ENCODE results near the gene SNRPA.

The SNRPA gene

DNA sequence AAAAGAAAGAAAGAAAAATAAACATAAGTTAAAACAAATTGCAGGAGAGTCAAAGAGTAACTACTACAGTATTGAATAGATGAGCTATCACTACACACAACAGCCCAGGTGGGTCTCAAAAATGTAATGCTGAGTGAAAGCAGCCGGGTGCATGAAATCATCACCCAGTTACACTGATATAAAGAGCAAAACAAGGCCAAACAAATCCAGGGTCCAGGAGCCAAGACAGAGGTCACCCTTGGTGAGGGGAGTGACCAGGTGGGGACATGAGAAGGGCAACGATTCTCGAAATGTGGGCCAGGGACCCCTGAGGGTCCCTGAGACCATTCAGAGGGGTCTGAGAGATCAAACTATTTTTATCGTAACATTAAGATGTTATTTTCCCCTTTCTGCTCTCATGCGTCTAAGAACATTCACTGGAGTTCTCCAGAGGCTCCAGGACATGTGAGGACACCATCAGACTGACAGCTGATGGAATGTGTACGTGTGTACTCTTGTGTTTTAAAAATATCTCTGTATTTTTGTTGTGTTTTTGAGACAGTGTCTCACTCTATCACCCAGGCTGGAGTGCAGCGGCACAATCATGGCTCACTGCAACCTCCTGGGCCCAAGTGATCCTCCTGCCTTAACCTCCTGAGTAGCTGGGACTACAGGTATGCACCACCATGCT is 44.9 kb upstream of the SNRPA start:
- H3K4me3 ChIP-seq (ENCODE audit: low read depth, low read length), result no peak overlapping the region
- TF ChIP-seq, protein P1, sequence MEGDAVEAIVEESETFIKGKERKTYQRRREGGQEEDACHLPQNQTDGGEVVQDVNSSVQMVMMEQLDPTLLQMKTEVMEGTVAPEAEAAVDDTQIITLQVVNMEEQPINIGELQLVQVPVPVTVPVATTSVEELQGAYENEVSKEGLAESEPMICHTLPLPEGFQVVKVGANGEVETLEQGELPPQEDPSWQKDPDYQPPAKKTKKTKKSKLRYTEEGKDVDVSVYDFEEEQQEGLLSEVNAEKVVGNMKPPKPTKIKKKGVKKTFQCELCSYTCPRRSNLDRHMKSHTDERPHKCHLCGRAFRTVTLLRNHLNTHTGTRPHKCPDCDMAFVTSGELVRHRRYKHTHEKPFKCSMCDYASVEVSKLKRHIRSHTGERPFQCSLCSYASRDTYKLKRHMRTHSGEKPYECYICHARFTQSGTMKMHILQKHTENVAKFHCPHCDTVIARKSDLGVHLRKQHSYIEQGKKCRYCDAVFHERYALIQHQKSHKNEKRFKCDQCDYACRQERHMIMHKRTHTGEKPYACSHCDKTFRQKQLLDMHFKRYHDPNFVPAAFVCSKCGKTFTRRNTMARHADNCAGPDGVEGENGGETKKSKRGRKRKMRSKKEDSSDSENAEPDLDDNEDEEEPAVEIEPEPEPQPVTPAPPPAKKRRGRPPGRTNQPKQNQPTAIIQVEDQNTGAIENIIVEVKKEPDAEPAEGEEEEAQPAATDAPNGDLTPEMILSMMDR (IDR thresholded peaks at IDR 0.05; ENCODE audit: low read depth, low read length), result no peak

DNA sequence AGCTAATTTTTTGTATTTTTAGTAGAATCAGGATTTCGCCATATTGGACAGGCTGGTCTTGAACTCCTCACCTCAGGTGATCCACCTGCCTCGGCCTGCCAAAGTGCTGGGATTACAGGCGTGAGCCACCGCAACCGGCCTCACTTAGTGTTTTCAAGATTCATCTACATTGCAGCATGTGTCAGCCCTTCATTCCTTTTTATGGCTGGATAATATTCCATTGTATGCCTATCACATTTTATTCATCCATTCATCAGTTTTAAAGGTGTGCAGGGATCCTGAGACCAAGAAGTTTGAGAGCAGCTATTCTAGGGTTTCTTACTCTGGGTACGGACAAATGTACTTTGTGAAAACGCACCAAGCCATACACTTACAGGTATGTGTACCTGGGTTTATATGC is 43.4 kb upstream of the SNRPA start:
- TF ChIP-seq, protein P1 (IDR thresholded peaks at IDR 0.05; ENCODE audit: low read depth, low read length), result no peak

DNA sequence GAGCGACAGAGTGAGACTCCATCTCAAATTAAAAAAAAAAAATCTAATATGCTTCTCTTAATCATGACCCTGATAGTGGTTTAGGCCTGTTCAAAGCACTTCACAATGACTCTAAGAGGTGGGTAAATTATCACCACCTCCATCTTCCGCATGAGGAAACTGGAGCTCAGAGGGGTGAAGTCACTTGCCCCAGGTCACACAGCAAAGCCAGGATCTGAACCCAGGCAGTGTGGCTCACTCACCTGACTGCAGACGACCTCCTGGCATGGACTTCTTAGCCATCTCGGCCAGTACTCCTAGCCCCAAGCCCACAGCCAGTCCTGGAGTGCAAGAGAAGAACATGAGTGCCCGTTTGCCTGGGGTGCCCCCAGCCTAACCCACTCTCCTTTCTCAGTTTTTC is 41.2 kb upstream of the SNRPA start:
- TF ChIP-seq, protein P1 (IDR thresholded peaks at IDR 0.05; ENCODE audit: low read depth, low read length), result no peak
- H3K4me3 ChIP-seq (ENCODE audit: low read depth, low read length), result no peak overlapping the region

More for the DNA sequence above, 43.4 kb upstream of the SNRPA start:
- H3K4me3 ChIP-seq (ENCODE audit: low read depth, low read length), result no peak overlapping the region

DNA sequence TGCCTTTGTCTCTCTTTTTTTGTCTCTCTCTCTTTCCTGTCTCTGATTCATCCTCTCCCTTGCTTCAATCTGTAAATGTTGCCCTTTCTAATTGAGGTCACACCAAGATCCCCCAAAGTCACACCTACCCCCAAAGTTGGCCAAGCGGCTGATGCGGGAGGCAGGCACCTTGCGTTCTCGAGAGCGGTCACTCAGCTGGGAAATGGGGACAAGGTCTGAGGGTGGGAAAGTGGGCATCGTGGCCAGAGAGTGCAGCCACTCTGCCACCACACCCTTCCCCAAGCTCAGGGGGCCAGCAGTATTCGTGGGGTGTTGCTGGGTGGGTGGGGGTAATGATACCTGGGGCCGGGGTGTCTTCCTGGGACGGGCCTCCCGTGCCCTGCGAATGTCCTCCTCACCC is 37.1 kb upstream of the SNRPA start:
- TF ChIP-seq, protein P1 (IDR thresholded peaks at IDR 0.05; ENCODE audit: low read depth, low read length), result no peak
- peak overlapping the region; percentile 64 for H3K4me3 ChIP-seq (ENCODE audit: low read depth, low read length)

DNA sequence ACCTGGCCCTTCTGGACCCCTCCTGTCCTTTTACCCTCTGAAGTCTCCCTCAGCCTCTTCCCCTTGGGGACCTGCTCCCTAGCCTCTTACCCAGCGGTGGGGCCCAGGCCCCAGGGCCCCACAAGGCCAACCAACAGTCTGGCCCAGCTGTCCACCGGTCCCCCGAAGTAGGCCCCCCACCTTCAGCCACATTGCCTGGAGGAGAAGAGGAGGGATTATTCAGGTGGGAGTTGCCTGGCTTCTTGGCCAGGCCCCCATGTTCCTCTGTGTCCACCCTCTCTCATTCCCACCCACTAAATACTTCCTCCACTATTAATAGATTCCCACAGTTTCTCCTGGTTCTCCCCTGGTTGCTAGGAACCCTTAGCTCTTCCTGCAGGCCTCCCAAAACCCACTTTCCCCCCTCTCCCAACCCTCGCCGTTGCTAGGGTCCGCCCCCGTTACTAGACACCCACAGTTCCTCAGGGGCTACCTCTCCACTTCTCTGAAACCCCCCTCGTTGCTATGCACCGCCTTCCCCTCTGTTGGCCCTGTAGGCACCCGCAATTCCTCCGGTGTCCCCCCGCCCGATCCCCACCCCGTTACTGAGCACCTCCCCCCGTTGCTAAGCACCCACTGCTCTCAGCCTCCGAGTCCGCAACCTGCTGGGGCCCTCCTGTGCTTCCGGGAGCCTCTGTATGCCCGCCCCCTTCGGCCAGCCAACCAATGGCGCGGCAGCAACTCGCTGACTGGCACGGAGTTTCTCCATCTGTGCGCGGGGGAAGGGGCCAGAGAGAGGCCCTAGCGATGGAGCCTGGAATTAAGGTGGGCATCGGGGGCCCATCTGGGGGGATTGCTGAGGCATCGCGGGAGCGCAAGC is 36.3 kb upstream of the SNRPA start:
- TF ChIP-seq, protein P1 (IDR thresholded peaks at IDR 0.05; ENCODE audit: low read depth, low read length), result no peak
- peak overlapping the region; percentile 64 for H3K4me3 ChIP-seq (ENCODE audit: low read depth, low read length)

DNA sequence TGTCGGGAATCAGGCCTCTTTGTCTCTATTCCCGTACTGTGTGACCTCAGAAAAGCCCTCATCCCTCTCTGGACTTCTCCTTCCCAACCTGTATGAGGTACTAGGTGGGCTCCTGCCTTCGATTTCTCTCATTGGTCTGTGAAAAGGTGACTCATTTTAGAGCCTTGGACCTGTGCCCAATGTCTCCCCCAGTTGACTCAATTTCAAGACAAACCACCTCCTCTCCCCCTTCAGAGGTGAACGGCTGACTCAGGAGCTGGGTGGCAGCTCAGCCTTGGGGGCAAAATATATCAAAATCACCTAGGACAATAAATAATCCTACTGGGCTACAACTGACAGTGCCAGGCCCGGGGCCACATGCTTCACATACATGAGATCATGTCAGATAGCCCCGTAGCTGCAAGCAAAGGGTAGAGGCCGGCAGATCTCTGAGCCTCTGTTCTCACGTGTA is 34.9 kb upstream of the SNRPA start:
- peak overlapping the region; percentile 72 for H3K4me3 ChIP-seq (ENCODE audit: low read depth, low read length)

More for the DNA sequence above, 34.9 kb upstream of the SNRPA start:
- TF ChIP-seq, protein P1 (IDR thresholded peaks at IDR 0.05; ENCODE audit: low read depth, low read length), result no peak
